HepG2 (cell line): ENCODE data around the gene ARHGEF3. TPM values are rescaled to one million over a fixed set of nuclear protein-coding genes. Genes with fewer than 3 reads are reported as not detected.

Source experiments
- ATAC-seq: fragments of 200-7000 bp; cut with Tn5 transposase; 3 replicates; pipeline ENCODE4 v1.9.1; 2020; ENCODE audit warnings: mild to moderate bottlenecking, moderate library complexity
- BruUV-seq: library from RNA; stranded (reverse); fragments of 400-500 nt; replicated peaks from 2 replicates; lab custom pipeline; 2021; lab: Mats Ljungman, UMichigan
- CTCF ChIA-PET: fragments of 300-600 bp; formaldehyde crosslinking; extraction: SDS; loops from one replicate; lab custom pipeline; 2021; ENCODE audit warnings: low total read pairs, inconsistent platforms, low intra/inter-chr PET ratio; lab: Yijun Ruan, JAX
- POLR2A ChIA-PET: fragments of 350-600 bp; sonication (Branson Sonifier 250); formaldehyde crosslinking; loops from one replicate; lab custom pipeline; 2020; ENCODE audit warnings: antibody characterized with exemption, inconsistent platforms; lab: Yijun Ruan, JAX
- DNase-seq: peaks from one replicate; pipeline ENCODE4 v3.0.0-alpha.2; 2015; ENCODE audit warnings: low spot score
- FAIRE-seq: peaks from 3 replicates; lab custom pipeline; 2011; peaks lifted over from hg19 to GRCh38; lab: Jason Lieb, UNC
- H2AFZ ChIP-seq: one replicate; pipeline ENCODE4 v1.6.1; 2011; ENCODE audit warnings: low read length, inconsistent platforms
- H3K27ac ChIP-seq: fragments of 300-600 bp; 3 replicates; pipeline ENCODE4 v1.8.0; 2011; ENCODE audit warnings: mixed run types, mild to moderate bottlenecking, mixed read lengths, low read length, inconsistent platforms; ENCODE audit not compliant: insufficient read depth; ENCODE audit errors: extremely low read length
- H3K27me3 ChIP-seq, 2 experiments: fragments of 200-600 bp in 1 of 2; 2 replicates in 1 of 2; 3 replicates in 1 of 2; pipeline versions ENCODE4 v1.6.0 to v1.8.0; 2011; ENCODE audit warnings: low read length in 2 of 2, mild to moderate bottlenecking in 2 of 2, moderate library complexity in 2 of 2, inconsistent platforms in 1 of 2; ENCODE audit not compliant: insufficient read depth in 2 of 2, control insufficient read depth in 1 of 2
- H3K36me3 ChIP-seq, 2 experiments: fragments of 200-600 bp in 1 of 2; replicated peaks in 1 of 2; 2 replicates in 1 of 2; 3 replicates in 1 of 2; pipeline versions ENCODE4 v1.5.1 to v1.8.0; 2011; ENCODE audit warnings: low read length in 2 of 2, inconsistent platforms in 1 of 2; ENCODE audit not compliant: insufficient read depth in 2 of 2, control insufficient read depth in 1 of 2
- H3K4me1 ChIP-seq: 2 replicates; pipeline ENCODE4 v1.5.1; 2012; ENCODE audit warnings: low read length, inconsistent platforms; ENCODE audit not compliant: insufficient read depth
- H3K4me2 ChIP-seq: 2 replicates; pipeline ENCODE4 v1.6.0; 2011; ENCODE audit warnings: low read depth, low read length, inconsistent platforms
- H3K4me3 ChIP-seq, 3 experiments: fragments of 200-600 bp in 1 of 3; sonication (generic), shearing (Covaris generic) in 1 of 3; replicated peaks in 1 of 3; 2 replicates each; pipeline ENCODE4 v1.5.1; 2011 to 2016; ENCODE audit warnings: low read length in 3 of 3, inconsistent platforms in 2 of 3, low read depth in 2 of 3, mild to moderate bottlenecking in 2 of 3, control low read depth in 1 of 3, mixed read lengths in 1 of 3; ENCODE audit not compliant: insufficient read depth in 1 of 3
- H3K79me2 ChIP-seq: one replicate; pipeline ENCODE4 v1.6.1; 2011; ENCODE audit warnings: low read length, inconsistent platforms; ENCODE audit not compliant: insufficient read depth
- H3K9ac ChIP-seq: 2 replicates; pipeline ENCODE4 v1.6.0; 2011; ENCODE audit warnings: mild to moderate bottlenecking, low read depth, low read length, inconsistent platforms; ENCODE audit not compliant: insufficient read depth
- H3K9me3 ChIP-seq: 2 replicates; pipeline ENCODE4 v1.5.1; 2012; ENCODE audit warnings: mild to moderate bottlenecking, low read length
- H4K20me1 ChIP-seq: 2 replicates; pipeline ENCODE4 v1.6.0; 2011; ENCODE audit warnings: inconsistent platforms, mild to moderate bottlenecking, low read length, moderate library complexity; ENCODE audit not compliant: insufficient read depth
- ELK4 ChIP-seq: sonication (generic); formaldehyde crosslinking; IDR thresholded peaks from 2 replicates; pipeline ENCODE4 v1.9.0; 2021; ENCODE audit warnings: missing genetic modification reagents, borderline replicate concordance
- HES4 ChIP-seq: sonication (generic); formaldehyde crosslinking; IDR thresholded peaks from 2 replicates; pipeline ENCODE4 v1.9.0; 2021; ENCODE audit warnings: mild to moderate bottlenecking, missing genetic modification reagents, borderline replicate concordance
- PHF20 ChIP-seq: sonication (generic); formaldehyde crosslinking; IDR thresholded peaks from 2 replicates; pipeline ENCODE4 v1.5.0; 2020; ENCODE audit warnings: mild to moderate bottlenecking, missing genetic modification reagents
- POGZ ChIP-seq: sonication (generic); formaldehyde crosslinking; IDR thresholded peaks from 2 replicates; pipeline ENCODE4 v1.4.0; 2020; ENCODE audit warnings: mild to moderate bottlenecking, missing genetic modification reagents
- SOX13 ChIP-seq, 3 experiments: fragments of 450-650 bp in 1 of 3; sonication (generic) in 1 of 3; formaldehyde crosslinking in 1 of 3; IDR thresholded peaks in 2 of 3; conservative IDR thresholded peaks in 1 of 3; 2 replicates each; pipeline versions ENCODE4 v1.5.0 to v1.6.1; 2016 to 2020; ENCODE audit warnings: antibody characterized with exemption in 1 of 3, mild to moderate bottlenecking in 1 of 3, missing compliant biosample characterization in 1 of 3, missing genetic modification reagents in 1 of 3, moderate library complexity in 1 of 3
- SP1 ChIP-seq, 2 experiments: fragments of 450-650 bp in 1 of 2; sonication (generic) in 1 of 2; formaldehyde crosslinking in 1 of 2; IDR thresholded peaks; 2 replicates each; pipeline versions ENCODE4 v1.4.0 to v1.6.1; 2016 to 2020; ENCODE audit warnings: missing genetic modification reagents in 1 of 2
- TBX3 ChIP-seq: fragments of 450-650 bp; IDR thresholded peaks from 2 replicates; pipeline ENCODE4 v1.6.1; 2017; ENCODE audit warnings: antibody characterized with exemption, mild to moderate bottlenecking, inconsistent platforms, borderline replicate concordance
- U2AF2 ChIP-seq: fragments of 200-400 bp; formaldehyde crosslinking; IDR thresholded peaks from 2 replicates; pipeline ENCODE4 v1.6.1; 2017; ENCODE audit warnings: low read depth, mild to moderate bottlenecking, low read length
- ZFP90 ChIP-seq: sonication (generic); formaldehyde crosslinking; IDR thresholded peaks from 2 replicates; pipeline ENCODE4 v1.8.0; 2022; ENCODE audit warnings: missing genetic modification reagents, mild to moderate bottlenecking, inconsistent platforms, borderline replicate concordance
- ZHX2 ChIP-seq, 2 experiments: sonication (generic) in 1 of 2; formaldehyde crosslinking in 1 of 2; IDR thresholded peaks; 2 replicates each; pipeline versions ENCODE4 v1.6.1 to v1.9.0; 2014 to 2022; ENCODE audit warnings: antibody characterized with exemption in 1 of 2, borderline replicate concordance in 1 of 2, inconsistent platforms in 1 of 2, low read depth in 1 of 2, missing genetic modification reagents in 1 of 2
- ZKSCAN5 ChIP-seq: sonication (generic); formaldehyde crosslinking; IDR thresholded peaks from 2 replicates; pipeline ENCODE4 v1.5.1; 2020; ENCODE audit warnings: mild to moderate bottlenecking, missing genetic modification reagents
- ZNF10 ChIP-seq: sonication (generic); formaldehyde crosslinking; IDR thresholded peaks from 2 replicates; pipeline ENCODE4 v1.4.0; 2020; ENCODE audit warnings: mild to moderate bottlenecking, low read depth, missing genetic modification reagents, borderline replicate concordance
- ZNF343 ChIP-seq: sonication (generic); formaldehyde crosslinking; IDR thresholded peaks from 2 replicates; pipeline ENCODE4 v1.4.0; 2020; ENCODE audit warnings: mild to moderate bottlenecking, missing genetic modification reagents
- ZSCAN20 ChIP-seq: sonication (generic); formaldehyde crosslinking; IDR thresholded peaks from 2 replicates; pipeline ENCODE4 v1.4.0; 2020; ENCODE audit warnings: missing genetic modification reagents, mild to moderate bottlenecking, borderline replicate concordance
- WGBS: methylation state at CpG from one replicate; pipeline ENCODE4 v1.1.6; 2017; ENCODE audit warnings: low lambda C conversion rate; 5-methylcytosine and 5-hydroxymethylcytosine counted together
- in situ Hi-C: cut with HindIII; loops from 2 replicates; pipeline ENCODE4 v1.10.0; 2017; ENCODE audit warnings: low pct_unique_long_range_greater_than_20kb; ENCODE audit not compliant: extremely low pct_ligation_motif_present
- intact Hi-C: fragments of 100-400 bp; cut with micrococcal nuclease; formaldehyde crosslinking; loops from one replicate; pipeline ENCODE4 v1.10.0; 2022; ENCODE audit not compliant: unreplicated experiment
- polyA plus RNA-seq, 8 experiments: library from polyadenylated mRNA; depleted of rRNA in 3 of 8; stranded (reverse) in 7 of 8; unstranded in 1 of 8; fragments of >200 nt; fragmentation: Illumina TruSeq in 4 of 8; extraction: Trizol in 4 of 8; gene quantifications; 2 replicates each; pipeline versions ENCODE4 v1.2.1 to v1.2.3, GENCODE V29; 2011 to 2016; ENCODE audit warnings: low read depth in 4 of 8, missing spikeins in 1 of 8, mixed read lengths in 1 of 8; ENCODE audit not compliant: insufficient read depth in 1 of 8
- total RNA-seq, 5 experiments: library from RNA; depleted of rRNA; stranded (reverse); fragments of >200 nt; fragmentation: Illumina TruSeq; extraction: Trizol; gene quantifications; 2 replicates each; pipeline ENCODE4 v1.2.3, GENCODE V29; 2016; ENCODE audit warnings: low read depth in 1 of 5

Gene ARHGEF3
- total and polyA plus RNA-seq, 2 of the 13 experiments (the other 11 are each of a cell fraction or from before 2014, with no cell fraction given) = 14.8 to 23.1 TPM

GRCh38 chr3:56761887-56762651 lies 39.7 kb downstream of the ARHGEF3 start:
- Histone ChIP-seq H3K27ac (no peak overlapping the region), H3K9ac (no peak overlapping the region), H3K79me2 (peaks cover 6% of the 10 kb centered on the region), H2AFZ (no peak overlapping the region), H3K9me3 (no peaks in the 10 kb centered on the region), H3K4me3 (no peak overlapping the region)
- intact Hi-C loops = no loop called here
- CTCF ChIA-PET = no interaction called here
- no TSS peak for BruUV-seq
- DNase-seq (no peak), FAIRE-seq (no peak)
- in situ Hi-C loops = no loop called here
- TF ChIP-seq ZSCAN20 (no peak), ZNF343 (CRISPR knock-in tag) (no peak), PHF20 (CRISPR knock-in tag) (no peak), U2AF2 (no peak), SOX13 (IDR thresholded peaks at IDR 0.05) (no peak), SOX13 (CRISPR knock-in tag; conservative IDR thresholded peaks at IDR 0.05 in 1 of 2, IDR thresholded peaks at IDR 0.05 in 1 of 2) (no peak), TBX3 (no peak), ZNF10 (CRISPR knock-in tag) (no peak), POGZ (CRISPR knock-in tag) (no peak), HES4 (no peak), SP1 (IDR thresholded peaks at IDR 0.05) (no peak), SP1 (CRISPR knock-in tag; IDR thresholded peaks at IDR 0.05) (no peak), ZKSCAN5 (CRISPR knock-in tag) (no peak), ZFP90 (CRISPR knock-in tag) (no peak), ELK4 (CRISPR knock-in tag) (no peak), ZHX2 (IDR thresholded peaks at IDR 0.05; ENCODE audit: low read depth) (no peak), ZHX2 (CRISPR knock-in tag; IDR thresholded peaks at IDR 0.05; ENCODE audit: borderline replicate concordance) (no peak)
- TF ChIP-seq, all 625 proteins: peak for 0
- H4K20me1 ChIP-seq = no peaks in the 10 kb centered on the region
- H3K27me3 ChIP-seq = no peaks in the 10 kb centered on the region
- ATAC-seq = no peak
- peaks cover 19% of the 10 kb centered on the region for H3K4me1 ChIP-seq
- H3K36me3 ChIP-seq = peaks cover 3 to 9% of the 10 kb centered on the region in 2 experiments; a peak in 4 of 5 replicates
- WGBS = 96% methylated on average over 11 of the region's 11 CpGs
- POLR2A ChIA-PET = no interaction called here
- no peak overlapping the region for H3K4me2 ChIP-seq
